Measurements from ENCODE around the gene PSEN2.
A peak's percentile ranks its signal among the peaks of the same experiment; 100 is the strongest.
"Not testable (repeated sequence)": the region's sequence is repeated elsewhere in the genome, so short reads cannot be mapped to it uniquely, and the experiment has no call there.

The PSEN2 gene

DNA sequence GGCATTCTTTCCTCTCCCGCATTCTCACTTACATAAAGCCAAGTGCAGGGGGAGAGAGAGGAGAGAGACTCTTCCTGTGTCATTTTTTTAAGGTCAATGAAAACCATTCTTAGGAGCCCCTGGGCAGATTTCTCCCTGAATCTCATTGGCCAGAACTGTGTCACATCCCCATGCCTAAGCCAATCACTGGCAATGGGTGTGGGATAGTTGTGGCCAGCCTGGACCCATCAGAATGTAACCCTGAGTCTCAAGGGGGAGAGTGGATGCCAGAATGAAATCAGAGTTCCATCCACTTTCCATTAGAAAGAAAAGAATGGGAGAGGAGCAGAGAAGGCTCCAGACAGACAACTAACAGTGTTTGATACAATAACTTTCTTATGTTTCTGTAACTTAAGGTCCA, 38.5 kb downstream of the PSEN2 start:
- DNase-seq (ENCODE audit: low read depth in 2 of 3, low spot score in 2 of 3): no peak

DNA sequence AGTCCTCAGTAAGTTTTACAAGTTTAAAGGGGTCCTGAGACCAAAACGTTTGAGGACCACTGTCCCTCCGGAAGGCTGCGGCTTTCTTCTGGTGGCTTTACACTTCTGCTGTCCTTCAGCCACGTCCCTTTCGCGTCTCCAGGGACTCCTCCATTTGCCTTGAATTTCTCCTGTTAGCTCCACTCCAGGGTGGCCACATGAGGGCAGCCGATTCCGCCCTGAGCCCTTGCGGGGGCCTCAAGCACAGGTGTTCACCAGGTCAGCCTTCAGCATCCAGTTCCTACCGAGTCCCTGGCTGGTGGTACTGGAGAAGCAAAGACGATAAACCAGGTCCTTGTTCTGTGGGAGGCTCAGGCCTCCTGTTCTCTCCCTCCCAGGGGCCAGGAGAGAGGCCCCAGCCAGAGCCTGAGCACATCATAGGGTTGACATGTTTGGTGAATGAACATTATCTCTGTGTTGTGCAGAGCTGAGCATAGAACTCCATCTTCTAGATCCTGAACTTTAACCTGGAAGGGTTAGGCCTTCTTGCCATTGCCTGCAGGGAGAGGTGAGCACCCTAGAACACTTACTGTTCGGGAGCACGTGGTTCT, 42.3 kb downstream of the PSEN2 start:
- DNase-seq (ENCODE audit: low read depth in 2 of 3, low spot score in 2 of 3): peak in 2 of 3 experiments; percentile 2 to 11

DNA sequence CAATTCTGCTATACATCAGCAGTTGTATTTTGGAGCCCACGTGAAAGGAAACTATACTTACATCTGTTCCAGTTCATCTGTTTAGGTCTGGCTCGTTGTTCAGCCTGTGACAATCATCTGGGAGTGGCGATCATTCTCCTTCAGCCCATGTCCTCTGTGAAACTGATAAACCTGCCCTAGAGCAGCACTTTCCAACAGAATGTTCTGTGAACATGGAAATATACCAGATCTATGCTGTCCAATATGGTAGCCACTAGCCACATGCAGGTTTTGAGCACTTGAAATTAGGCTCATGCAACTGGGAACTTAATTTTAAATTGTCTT, 45.2 kb downstream of the PSEN2 start:
- no peak for DNase-seq (ENCODE audit: low read depth in 2 of 3, low spot score in 2 of 3)

DNA sequence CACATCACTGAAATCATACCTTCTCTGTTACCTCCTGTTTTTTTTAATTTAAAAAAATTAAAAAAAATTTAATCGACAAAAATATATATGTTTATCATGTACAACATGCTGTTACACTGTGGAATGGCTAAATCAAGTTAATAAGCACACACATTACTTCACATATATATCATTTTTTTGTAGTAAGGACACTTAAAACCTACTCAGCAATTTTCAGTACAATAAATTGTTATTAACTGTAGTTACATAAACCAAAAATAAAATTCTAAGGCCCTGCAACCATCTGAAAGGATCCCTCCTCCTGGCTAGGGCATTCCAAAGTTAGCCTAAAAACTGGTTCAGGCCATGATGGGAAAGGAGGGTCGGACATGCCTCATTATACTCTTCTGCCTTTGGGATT, 46.1 kb downstream of the PSEN2 start:
- DNase-seq (ENCODE audit: low read depth in 2 of 3, low spot score in 2 of 3): no peak

DNA sequence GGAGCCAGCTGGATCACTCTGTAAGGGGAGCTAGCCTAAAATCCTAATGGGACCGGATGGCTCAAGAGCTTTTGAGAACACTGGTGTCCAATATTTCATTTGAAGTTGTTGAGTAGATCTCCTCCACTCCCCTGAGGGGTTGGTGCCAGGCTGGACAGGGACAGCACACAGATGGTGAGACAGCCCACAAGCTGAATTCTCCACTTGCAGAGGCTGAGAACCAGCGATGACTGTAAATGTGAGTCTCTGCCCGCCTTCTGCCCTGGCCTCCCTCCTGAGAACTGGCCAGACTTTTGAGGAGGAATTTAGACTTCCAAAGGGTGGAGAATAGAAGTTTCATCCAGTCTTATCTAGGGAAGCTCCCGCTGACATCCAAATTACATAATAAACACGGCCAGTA, 49.2 kb downstream of the PSEN2 start:
- DNase-seq (ENCODE audit: low read depth in 2 of 3, low spot score in 2 of 3): no peak

DNA sequence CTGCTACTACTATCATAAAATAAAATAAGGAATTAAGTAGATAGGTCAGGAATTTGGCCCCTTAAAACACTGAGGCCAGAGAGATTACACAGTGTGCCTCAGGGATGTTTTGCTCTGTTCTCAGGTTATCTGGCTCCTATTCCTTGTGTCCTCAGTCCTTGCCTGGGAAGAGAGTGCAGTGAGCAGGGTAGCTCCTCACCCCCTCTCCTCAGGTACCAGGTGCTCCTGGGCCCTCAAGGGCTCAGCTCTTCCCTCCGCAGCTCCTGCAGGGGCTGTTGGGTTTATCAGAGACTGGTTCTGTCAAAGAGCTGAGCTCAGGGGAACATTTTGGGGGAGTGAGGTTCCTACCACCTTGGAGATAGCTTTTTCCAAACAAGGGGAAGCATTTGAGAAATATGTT, 49.6 kb downstream of the PSEN2 start:
- DNase-seq (ENCODE audit: low read depth in 2 of 3, low spot score in 2 of 3): no peak

DNA sequence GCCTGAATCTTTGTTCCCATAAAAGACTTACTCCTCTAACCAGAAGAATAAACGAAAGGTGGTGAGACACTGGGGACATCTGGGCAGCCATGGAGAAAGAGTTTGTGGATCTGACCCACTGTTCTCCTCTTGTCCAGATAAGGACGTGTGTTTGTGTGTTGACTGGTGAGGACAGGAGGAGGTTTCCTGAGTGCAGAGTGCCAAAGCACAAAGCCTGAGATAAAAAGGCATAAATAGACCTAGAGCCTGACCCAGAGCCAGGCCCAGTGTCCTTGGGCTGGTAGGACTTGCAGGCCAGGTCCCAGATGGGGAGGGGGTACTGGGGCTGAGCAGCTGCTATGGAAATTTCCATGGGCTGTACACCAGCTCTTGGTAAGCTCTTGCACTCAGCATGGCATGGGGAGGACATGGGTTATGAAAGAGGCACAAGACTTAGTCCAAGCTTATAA, 50.1 kb downstream of the PSEN2 start:
- no peak for DNase-seq (ENCODE audit: low read depth in 2 of 3, low spot score in 2 of 3)

DNA sequence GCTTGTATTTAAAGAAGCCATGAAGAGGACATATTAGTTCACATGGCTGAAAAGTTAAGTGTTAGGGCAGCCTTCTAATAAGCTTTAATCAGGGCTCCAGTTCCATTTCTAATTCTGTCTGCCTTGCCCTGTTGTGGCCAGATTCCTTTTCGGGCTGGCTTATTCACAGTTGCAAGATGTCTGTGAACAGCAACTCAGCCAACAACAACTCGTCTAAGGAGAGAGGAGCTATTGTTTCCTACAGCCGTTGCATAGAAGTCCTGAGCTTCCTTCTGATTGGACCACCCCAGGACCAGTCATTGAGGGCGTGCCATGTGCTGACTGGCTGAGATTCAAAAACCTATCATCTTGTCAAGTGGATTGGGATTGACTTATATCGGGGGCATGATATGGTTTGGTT, 51.1 kb downstream of the PSEN2 start:
- no peak for DNase-seq (ENCODE audit: low read depth in 2 of 3, low spot score in 2 of 3)

DNA sequence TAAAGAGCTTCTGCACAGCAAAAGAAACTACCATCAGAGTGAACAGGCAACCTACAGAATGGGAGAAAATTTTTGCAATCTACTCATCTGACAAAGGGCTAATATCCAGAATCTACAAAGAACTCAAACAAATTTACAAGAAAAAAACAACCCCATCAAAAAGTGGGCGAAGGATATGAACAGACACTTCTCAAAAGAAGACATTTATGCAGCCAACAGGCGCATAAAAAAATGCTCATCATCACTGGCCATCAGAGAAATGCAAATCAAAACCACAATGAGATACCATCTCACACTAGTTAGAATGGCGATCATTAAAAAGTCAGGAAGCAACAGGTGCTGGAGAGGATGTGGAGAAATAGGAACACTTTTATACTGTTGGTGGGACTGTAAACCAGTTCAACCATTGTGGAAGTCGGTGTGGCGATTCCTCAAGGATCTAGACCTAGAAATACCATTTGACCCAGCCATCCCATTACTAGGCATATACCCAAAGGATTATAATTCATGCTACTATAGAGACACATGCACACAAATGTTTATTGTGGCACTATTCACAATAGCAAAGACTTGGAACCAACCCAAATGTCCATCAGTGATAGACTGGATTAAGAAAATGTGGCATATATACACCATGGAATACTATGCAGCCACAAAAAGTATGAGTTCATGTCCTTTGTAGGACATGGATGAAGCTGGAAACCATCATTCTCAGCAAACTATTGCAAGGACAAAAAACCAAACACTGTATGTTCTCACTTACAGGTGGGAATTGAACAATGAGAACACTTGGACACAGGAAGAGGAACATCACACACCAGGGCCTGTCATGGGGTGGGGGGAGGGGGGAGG, 59.1 kb downstream of the PSEN2 start:
- DNase-seq (ENCODE audit: low read depth in 2 of 3, low spot score in 2 of 3): not testable (repeated sequence)

DNA sequence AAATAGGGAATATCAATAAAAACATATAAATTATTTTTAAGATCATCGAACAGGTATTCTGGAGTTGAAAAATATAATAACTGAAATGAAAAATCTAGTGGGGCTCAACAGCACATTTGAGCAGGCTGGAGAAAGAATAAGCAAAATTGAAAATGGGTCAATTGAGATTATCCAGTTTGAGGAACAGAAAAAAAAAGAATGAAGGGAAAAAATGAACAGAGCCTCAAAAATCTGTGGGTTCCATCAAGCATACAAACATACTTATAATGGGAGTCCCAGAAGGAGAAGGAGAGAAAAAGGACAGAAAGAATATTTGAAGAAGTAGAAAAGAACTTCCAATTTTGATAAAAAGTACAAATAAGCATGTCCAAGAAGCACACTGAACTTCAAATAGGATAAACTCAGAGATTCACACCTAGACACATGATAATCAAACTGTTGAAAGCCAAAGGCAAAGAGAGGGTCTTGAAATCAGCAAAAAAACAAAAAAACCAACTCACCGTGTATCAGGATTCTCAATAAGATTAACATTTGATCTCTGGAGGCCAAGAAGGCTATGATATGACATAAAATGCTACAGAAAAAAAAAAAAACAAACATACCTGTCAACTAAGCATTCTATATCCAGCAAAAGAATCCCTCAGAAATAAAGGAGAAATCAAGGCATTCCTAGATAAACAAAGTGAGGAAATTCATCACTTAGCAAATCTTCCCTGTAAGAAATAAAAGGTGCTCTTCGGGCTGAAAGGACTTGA, 64.2 kb downstream of the PSEN2 start:
- DNase-seq (ENCODE audit: low read depth in 2 of 3, low spot score in 2 of 3): no peak

DNA sequence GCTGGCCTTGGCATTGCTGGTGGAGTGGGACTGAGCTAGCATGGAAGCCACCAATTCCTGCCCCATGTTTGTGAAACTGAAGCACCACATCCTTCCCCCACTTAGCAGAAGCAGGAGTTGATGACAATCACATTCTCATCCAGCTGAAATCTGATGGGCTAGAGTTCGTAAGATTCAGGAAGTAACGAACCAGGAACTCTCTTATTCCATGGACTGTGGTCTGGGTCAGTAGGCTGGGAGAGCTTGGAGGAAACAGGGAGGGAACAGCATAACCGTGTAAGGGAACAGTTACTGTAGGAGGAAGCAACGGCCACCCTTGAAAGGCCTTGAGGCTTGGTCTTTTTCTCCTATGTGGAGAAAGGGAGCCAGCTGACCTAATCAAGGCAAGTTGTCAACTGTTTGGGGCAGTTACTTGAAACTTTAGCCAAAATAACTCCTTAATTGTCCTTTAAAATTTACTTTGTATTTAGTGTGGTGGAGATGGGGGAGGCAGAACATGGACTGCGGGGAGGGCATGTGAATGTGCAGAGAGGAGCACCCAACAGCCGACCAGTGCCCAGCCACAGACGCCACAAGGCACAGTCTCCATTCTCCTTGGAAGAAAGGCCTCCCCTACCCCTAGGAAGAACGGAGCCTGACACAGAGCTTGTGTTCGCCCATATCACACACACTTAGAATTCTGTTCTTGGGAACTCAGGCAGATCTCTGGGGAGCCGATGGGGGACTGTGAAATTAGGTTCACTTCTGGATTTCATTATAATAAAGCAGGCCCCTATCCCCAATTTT, 67.7 kb downstream of the PSEN2 start:
- no peak for DNase-seq (ENCODE audit: low read depth in 2 of 3, low spot score in 2 of 3)

DNA sequence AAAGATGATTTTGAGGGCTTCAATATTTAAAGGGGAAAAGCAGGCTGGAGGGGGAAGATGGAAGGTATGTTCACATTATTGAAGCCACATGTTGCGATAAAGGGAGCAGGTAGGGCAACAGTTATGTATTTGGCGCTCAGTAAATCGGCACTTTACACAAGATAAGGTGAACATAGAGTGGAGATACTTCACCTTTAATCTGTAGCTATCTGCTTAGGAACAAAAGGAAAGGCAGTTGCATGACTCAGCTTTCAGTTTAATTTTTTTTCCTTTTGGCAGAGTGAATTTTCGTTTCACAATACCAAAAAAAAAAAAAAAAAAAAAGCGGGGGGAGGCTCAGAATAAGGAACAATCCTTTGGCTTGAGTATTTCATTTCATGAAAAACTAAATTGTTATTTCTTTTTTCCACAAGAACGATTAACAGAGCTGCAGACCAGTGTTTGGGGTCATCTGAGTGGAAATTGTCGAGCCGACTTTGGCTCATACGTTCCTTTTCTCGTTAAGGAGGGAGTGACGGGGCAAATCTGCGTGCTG, 68.6 kb downstream of the PSEN2 start:
- no peak for DNase-seq (ENCODE audit: low read depth in 2 of 3, low spot score in 2 of 3)

DNA sequence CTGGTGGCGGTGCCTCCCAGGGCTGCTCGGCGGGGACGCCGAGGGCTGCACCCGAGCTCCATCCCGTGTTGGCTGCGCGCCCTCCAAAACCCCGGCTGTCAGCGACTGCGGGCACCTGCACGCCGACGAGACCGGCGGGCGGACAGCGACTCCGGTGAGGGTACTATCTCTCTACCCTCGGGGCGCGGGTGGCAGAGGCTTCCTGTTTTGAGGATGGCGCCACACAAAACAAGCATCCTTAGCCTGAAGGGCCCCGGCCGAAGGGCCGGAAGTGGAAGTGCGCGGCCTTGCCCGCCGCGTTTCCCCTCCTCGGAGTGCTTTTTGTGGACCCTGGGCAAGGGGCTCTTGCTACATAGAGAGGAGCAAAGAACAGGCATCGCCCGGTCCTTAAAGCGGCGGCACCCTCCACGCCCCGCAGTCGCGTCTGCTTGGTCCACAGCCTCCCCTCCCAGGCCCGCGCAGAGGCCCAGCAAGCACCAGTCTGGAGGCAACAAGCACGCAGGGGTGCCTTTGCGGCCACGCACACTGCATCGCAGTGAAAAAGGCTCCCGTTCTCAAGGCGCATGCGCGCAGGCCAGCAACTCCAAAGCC, 69.1 kb downstream of the PSEN2 start:
- DNase-seq (ENCODE audit: low read depth in 2 of 3, low spot score in 2 of 3): peak in 1 of 3 experiments; percentile 50

DNA sequence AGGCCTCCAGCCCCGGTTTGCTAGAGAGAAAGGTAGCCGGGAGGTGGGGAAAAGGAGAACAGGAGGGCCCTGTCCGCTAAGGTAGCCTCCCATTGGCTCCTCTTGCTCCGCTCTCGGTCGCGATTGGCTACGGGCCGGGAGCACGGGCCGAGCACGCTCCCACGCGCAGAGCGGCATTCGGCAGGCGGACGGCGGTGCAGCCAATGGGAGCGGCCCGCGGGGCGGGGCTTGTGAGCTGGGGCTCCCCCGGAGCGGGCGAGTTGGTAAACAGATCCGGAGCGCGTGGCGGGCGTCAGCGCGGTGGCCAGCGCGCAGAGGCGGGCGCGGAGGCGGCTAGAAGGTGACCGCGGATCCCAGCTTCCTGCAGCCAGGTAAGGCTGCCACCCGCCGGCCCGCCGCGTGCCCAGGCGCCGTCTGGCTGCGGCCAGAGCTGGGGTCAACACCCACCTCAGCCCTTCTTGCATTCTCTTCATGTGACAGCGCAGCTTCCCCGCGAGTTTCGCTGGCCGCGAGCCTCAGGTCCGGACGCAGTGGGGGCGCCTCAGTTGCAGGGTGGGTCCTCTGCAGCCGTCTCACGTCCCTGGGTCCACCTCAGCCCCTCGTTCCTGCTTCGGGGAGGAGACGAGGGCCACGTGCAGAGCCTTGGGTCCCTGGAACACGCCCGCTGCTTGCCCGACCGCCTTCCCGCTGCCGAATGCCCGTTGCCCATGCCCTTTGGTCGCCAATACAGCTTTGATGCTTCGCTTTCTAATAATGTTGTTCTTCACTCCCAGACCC, 69.8 kb downstream of the PSEN2 start, which contains the start of gene COQ8A:
Gene COQ8A, plus strand, starts transcription at position 266 of the 777 bp plus-strand sequence. CDS start 21,092 bp downstream, outside the sequence.
- peak; percentile 93 to 97 (median 95) for DNase-seq (ENCODE audit: low read depth in 2 of 3, low spot score in 2 of 3)

DNA sequence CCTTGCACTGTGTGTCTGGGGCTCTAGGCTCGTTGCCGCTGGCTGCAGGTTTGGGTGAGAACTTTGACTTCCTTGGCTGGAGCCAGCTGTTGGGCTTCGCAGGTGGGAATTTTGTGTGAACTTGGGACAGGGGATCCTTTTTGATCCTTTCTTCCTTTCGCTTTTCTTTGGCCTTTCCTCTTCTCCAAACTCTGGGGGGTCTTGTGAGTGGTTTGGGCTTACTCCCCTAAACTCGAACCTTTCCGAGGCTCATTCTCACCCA, 70.3 kb downstream of the PSEN2 start:
- no peak for DNase-seq (ENCODE audit: low read depth in 2 of 3, low spot score in 2 of 3)

DNA sequence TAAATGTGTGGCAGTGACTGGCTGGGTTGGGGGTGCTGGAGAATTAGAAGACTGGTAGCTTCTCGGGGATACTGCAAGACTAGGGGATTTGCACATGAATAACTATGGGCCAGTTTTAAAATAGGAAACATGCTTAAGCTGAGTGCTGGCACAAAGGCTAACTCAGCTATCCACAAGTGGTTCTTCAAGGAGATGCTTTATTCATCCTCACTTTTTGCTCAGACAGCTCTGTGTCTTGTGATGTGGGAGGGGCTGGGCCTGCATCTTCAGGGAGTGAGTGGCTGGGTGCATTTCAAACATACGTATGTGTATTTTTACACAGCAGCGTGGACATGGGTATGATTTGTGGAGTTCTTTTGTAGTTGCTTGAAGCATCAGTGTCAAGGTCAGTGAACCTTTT, 72.0 kb downstream of the PSEN2 start:
- DNase-seq (ENCODE audit: low read depth in 2 of 3, low spot score in 2 of 3): no peak

DNA sequence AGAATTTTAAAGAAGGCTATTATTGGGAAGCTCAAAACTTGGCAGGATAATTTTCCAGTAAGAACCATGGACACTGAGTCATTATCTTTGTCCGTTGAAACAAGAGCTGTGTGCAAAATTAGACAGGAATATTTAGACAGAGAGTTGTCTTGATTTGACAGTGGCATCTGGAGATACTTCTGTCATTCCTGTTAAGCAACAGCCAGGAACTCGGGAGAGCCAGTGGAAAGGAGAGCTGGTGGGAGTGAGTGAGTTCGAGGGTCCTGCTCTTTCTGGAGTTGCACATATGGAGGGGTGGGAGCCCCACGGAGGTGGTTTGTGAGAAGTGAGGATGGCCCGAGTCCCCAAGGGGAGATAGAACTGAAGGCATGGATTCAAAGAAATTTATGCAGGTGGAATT, 72.7 kb downstream of the PSEN2 start:
- DNase-seq (ENCODE audit: low read depth in 2 of 3, low spot score in 2 of 3): no peak

DNA sequence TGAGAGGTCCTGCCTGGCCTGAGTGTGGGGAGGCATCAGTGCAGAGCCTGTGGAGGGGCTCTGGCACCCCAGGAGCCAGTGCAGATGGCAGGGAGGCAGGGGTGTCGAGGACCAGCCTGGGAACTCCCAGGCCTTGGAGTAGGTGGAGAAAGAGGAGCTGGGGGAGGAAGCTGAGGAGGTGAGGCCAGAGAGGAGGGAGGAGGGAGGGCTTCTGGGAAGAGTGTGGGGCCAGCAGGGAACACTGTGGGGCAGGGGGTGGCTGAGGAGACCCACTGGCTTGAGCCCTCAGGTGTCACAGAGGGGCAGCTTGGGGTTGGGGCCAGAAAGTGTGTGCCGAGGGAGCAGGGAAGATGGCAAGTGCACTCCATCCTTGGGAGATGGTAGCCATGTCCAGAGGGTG, 73.5 kb downstream of the PSEN2 start:
- no peak for DNase-seq (ENCODE audit: low read depth in 2 of 3, low spot score in 2 of 3)

DNA sequence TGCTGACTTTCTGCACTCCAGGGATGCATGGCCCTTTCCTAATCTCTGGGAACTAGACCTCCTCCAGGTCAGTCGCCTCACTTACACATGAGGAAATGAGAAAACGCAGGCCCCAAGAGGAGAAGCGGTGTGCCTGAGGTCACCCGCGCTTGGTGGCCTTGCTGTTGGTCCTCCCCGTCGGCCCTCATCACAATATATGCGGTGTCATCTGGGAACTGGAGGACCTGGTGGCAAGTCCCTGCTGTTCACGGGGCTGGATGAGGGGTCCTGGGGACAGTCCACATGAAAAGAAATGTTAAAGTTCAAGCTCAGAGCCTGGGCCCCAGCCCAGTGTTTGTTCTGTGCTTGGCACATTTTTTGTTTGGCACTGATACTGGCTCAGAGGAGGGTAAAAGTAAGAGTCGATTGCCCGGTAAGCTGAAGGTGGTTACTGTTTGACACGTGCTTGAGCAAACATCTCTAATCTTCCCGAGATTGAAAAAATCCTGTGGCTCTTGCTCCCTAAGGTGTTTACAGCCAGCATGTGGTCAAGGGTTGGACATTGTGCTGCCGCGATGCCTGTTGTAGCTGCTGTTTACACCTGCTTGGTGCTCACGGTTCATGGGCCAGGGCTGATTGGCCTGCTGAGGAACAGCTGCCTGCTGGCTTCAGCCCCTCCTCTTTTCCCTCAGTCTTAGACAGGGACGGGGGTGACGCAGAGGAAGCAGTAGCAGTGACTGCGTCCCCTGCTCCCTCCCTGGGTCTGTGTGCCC, 74.9 kb downstream of the PSEN2 start:
- no peak for DNase-seq (ENCODE audit: low read depth in 2 of 3, low spot score in 2 of 3)
